Kidney glomerular epithelial cell (primary cell): Measurements from ENCODE around the gene BRINP1.
A peak's percentile ranks its signal among the peaks of the same experiment; 100 is the strongest.

Experiments
- DNase-seq: peaks from one replicate; lab custom pipeline; 2025; lab: John Stamatoyannopoulos, UW

Gene BRINP1, protein sequence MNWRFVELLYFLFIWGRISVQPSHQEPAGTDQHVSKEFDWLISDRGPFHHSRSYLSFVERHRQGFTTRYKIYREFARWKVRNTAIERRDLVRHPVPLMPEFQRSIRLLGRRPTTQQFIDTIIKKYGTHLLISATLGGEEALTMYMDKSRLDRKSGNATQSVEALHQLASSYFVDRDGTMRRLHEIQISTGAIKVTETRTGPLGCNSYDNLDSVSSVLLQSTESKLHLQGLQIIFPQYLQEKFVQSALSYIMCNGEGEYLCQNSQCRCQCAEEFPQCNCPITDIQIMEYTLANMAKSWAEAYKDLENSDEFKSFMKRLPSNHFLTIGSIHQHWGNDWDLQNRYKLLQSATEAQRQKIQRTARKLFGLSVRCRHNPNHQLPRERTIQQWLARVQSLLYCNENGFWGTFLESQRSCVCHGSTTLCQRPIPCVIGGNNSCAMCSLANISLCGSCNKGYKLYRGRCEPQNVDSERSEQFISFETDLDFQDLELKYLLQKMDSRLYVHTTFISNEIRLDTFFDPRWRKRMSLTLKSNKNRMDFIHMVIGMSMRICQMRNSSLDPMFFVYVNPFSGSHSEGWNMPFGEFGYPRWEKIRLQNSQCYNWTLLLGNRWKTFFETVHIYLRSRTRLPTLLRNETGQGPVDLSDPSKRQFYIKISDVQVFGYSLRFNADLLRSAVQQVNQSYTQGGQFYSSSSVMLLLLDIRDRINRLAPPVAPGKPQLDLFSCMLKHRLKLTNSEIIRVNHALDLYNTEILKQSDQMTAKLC

DNA sequence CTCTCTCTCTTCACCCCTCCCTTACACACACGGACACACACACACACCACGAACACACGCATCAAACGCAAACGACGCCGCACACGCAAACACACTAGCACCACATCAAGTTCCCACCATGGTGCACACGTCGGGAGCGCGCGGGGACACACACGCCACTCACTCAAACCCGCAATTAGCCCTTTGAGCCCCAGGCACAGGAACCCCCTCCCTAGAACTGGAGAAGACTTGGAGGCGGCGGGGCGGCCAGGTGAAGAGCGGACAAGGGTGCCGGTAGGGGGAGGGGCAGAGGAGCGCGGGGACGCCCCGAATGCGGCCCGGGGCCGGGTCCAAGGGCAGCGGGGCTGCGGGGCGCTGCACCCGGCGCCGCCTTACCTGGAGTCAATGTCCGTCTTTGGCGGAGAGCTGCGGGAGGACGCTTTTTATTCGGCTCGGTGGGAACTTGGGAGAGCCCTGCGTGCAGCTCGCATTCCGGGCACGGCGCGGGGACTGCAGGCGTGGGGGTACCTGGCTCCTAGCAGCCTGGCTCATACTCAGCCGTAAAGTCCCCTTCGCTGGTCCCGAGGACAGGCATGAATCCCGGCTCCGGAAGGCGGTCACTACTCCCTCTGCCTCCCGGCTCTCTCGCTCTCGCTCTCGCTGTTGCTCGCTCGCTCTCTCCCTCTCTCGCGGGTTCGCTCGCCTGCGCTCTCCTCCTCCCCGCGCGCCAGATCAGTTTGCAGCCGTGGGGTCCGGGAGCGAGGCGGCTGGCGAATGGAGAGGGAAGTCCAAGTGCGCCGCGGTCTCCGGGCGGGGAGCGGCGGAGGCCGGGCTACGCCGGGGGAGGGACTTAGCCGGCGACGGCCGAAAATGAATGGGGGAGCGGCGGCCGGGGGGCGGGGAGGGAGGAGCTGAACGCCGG, at the start of gene BRINP1:
TSS of gene BRINP1 (minus strand) at position 755 of the 901 bp plus-strand sequence. CDS start 56,080 bp downstream, outside the sequence.
- DNase-seq, result peak; percentile 56

DNA sequence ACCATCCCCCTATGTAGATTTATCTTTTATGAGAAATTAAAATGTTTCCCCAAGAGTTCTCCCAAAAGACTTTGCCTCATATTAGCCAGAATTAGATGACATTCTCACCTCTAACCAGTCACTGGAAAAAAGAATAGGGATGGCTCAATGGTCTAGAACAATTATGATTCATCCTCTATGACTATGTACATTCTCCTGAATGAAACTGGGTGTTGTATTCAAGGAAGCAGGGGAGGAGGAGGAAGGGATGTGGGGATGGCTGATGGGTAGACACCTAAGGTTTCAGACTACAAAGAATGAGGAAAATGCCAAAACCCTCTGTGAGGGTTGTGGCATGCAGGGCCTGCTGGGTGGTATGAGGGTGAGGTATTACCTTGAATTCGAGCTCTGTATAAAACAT, 49.5 kb upstream of the BRINP1 start:
- peak; percentile 14 for DNase-seq

DNA sequence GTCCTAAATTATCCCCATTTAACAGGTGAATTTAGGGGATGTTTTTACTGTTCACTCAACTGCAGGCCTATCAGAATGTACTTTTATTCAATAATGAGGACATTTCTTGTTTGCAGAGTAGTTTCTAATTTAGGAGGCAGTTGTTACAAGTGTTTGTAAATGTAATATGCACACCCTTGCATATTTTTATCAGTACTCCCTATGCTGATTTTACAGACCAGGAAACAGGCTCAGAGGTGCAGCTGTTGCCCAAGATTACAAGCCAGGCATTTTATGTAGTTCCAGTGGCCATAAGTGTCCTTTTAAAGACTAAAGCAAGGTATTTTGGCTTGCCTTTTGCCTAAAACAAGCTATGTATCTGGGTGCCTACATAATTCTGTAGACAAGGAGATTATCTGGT, 47.6 kb upstream of the BRINP1 start:
- no peak for DNase-seq

DNA sequence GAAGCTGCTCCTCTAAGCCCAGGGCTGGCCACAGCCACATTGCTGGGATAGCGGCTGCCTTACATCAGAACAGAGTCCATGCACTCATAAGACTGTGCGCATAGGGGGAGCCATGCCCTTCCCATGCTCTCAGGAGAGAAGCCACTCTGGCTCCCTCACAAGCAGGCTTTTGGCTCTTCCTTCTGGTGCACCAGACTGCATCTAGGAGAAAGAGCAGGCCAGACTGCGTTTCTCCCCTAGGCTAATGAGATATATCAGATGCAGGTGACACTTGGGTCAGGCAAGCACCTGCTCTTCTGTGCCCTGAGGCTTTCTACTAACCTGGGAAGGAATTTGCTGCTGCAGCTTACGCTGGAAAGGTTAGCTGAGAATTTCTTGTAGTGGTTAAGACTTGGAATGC, 43.2 kb upstream of the BRINP1 start:
- no peak for DNase-seq

DNA sequence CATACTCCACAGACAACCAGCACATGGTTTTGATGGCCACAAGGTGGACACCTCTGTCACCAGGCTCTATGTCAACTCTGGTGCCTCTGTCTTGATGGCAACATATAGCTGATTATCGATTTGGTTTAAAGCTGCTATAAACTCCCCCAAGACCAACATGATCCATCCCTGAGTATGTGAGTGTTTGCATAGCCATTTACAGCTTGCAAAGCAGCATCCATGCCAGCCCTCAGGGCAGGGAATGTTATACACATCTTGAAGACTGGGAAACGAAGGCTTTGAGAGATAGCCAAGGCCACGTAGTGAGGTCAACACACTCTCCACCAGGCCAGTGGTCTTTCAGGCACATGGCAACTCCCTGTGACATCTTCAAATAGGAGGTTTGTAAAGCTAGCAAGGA, 40.3 kb upstream of the BRINP1 start:
- no peak for DNase-seq

DNA sequence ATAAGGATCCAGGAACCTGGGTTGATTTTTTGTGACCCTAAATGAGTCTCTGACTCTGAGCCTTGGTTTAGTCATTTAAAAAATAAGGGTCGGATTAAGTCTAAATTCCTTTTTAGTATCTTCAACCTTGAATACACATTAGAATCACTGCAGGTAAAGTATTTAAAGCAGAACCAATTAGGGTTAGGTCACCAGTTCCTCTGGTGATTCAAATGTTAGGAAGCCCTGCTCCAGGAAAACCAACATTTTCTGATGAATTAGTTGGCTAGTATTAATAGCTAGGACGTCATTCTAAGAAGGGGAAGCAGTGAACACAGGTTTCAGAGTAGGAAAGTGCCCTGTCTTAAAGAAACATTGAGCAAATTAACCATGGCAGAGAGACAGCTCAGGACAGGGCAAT, 31.4 kb upstream of the BRINP1 start:
- DNase-seq, result no peak

DNA sequence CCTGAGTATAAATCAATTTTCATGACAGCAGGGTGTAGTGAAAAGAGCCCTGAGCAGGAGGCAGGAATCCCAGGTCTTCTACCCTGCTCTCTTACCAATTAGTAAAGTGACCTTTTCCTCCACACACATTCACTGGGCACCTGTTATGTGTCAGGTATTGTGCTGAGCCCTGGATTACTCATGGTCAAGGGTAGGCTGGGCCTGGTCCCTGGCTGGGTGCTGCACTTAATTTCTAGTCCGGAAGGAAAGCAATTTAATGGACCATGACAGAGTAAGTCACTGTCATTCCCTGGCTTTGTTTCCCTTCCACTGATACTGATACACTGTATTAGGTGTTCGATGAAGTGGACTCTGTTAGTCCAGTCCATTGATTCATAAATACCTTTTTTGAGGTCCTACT, 29.1 kb upstream of the BRINP1 start:
- no peak for DNase-seq

DNA sequence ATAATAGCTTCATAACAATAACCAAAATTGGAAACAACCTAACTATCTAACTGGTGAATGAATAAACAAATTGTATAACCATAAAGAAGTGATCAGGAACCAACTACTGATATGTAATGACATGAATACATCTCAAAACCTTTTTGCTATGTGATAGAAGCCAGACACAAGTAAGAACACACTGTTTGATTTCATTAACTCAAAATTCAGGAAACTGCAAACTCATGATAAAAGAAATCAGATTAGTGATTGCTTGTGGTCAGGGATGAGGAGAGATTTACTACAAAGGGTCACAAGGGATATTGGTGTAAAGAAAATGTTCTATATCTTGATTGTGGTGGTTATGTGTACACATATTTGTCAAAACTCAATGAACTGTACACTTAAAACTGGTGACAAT, 22.6 kb upstream of the BRINP1 start:
- no peak for DNase-seq

DNA sequence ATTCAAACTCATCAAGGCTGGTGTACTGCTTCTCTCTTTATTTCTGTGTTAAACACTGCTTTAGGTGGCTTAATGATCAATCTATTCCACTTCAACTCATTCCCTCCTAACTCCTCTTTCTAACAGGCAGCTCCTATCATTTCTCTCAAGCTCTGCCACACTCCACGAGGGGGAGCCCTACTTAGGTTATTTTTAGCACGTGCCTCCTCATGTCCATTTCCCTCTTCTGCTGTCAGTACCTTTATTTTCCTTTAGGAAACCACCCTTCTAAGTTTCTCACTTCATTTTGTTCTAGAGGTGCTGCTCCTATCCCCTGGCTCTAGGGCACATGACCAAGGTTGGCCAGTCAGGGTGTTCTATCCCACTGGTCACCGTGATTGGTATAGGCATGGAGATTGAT, 6.7 kb upstream of the BRINP1 start:
- DNase-seq, result peak; percentile 3

DNA sequence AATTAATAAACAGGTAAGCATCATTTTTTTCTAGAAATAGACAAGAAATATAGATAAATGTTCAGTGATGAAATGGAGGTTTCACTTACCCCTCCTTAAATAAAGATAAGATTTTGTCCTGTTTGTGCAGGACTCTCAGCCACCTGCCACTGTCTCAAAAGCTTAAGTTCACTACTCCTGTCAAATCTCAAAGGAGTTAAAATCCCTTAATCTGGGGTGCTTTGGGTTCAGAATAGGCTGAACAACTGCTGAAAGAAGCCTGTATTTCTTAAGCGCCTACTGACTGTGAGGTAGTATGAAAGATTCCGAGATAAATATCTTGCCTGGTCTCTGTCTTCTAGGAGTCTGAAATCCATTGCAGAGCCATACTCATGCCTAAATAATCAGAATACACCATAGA, 3.7 kb upstream of the BRINP1 start:
- DNase-seq, result no peak

DNA sequence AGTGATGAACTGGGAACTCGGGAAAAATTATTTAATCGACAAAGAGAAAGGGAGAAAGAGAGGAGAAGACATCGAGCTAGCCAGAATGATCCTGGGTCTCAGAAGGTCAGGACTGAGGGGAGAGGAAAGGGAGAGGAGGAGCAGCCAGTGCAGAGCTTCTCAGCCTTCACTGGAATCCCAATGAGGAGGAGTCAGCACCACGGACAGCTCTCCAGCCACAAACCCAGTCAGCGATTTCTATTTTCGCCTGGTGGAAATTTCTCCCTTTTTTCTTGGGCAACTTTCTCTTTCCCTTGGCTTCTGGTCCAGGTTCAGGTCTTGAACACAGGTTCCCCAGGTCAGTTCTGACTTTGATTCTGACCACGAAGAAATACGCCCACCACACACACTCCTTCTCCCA, 1.6 kb upstream of the BRINP1 start:
- DNase-seq, result peak; percentile 58

DNA sequence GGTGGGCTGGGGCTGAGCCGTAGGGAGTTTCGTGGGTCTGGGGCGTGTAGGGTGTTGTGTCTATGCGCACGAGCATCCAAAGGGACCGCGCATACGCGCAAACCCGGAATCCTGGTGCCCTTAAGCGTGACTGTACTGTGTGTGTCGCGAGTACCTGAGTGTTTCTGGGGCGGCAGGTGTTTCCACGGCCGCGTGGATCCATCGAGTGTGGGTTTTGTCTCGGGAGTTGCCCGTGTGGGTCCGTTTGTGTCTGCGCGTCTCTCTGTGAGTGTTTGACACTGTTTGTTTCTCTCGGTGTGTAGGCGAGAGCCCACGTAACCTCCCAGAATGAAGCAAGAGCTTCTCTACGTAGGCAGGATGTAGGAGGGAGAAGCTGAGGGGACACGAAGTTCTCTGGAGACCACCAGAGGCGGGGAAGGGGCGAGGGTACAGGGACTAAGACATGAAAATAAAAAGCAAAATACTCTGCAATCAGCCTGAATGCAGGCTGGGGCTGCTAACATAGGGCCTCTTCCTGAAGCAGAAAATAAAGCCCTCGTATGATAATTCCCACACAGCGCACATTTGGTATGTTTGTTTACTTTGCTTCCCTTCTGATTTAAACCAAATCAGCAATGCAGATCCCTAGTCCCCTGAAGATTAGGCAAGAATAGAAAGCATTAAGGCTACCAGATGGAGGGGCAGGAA, 588 bp upstream of the BRINP1 start:
- no peak for DNase-seq

DNA sequence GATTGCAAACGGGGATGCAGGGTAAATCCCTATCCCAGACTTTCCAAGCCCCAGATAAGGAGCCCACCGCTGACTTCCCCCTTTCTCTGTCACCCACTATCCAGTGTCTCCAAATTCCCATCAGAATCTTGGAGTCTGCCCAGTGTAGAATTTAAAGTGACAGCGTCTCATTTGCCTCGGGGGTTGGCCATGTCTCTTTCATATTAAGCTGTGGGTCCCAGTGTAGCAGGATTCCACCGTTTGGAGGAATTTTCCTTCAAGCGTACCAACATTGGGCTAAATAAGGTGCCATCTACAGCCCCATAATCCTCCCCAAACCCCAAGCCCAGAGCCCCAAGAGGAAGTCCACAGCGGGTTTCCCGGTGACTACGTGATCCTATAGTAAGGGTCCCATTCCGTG, 1.1 kb downstream of the BRINP1 start:
- DNase-seq, result no peak

DNA sequence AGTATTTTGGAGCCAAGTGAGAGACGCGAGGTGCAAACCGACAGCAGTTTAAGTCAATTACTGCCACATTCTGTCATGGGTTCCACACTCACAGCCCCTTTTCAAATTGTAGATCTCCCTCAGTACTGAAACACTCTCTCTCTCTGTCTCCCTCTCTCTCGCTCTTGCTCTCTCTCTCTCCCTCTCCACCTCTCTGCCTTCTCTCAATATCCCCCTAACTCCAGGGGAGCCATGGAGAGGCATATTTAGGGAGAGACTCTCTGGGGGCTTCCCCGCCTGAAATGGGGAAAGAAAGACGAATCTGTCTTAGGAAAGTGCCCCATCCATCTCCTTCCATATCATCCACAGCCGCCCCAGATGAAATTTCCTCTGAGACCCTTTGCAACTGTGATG, 1.6 kb downstream of the BRINP1 start:
- no peak for DNase-seq

DNA sequence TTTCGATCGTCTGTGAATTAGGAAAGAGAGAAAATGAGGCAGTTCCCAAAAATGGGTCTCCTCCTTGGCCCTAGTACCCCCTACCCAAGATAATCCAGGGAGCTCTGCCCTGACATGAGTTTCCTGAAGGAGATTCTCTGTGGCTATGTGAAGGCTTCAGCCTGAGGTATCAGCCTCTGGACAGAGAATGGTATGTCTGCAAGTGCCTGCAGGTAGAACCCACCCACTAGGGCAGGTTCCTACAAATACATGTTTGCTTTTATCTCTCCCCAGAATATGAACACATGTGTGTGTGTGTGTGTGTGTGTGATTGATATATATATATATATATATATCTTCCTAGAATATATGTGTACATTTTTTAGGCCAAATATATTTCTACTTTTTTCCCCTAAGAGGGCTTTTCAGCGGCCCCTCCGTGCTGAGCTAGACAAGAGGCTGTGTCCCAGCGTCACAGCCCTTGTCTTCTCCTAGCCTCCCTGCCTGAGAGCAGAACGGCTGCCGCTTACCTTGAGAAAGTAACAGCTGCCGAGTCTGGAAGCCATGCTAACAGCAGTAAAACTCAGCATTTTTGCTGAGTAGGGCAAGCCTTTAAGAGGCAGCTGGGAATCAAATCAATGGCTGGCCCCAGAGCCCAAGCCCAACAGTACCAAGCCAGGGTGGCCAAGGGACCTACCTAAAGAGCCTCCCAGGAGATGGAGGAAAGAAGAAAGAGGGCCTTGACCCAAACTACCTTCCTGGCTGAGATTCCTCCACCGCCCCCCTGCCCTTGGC, 2.1 kb downstream of the BRINP1 start:
- DNase-seq, result no peak

DNA sequence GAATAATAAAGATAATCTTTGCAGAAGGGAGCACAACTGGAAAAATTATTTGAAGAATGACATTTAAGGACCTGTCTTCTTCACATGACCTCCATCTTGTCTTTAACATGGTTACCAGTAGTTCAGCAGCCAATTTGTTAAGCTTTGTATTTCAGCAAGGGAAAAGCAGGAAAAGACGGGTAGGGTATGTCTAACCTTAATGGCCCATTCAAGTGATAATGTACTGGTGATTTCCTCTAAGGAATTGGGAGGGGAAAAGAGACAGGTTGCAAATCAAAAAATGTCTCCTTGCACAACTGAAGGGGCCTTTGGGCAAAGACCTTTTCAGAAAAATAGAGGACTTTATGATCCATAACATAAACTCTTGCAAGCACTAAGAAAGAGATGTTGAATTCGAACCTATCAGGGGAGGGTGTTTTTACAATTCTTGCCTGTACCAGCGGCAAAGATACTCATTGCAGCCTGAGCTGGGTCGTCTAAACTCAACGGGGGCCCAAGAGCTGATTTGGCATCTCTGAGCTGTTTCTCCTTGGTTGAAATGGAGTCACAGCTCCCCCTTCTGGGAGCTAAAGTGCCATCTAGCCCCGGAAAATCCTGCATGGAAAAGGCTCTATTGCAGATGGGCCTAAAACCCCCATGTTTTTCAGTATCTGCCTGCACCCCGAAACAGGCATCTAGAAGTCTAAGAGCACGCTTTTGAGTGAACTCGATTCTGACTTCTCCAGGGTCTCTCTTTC, 3.8 kb downstream of the BRINP1 start:
- peak; percentile 14 for DNase-seq

DNA sequence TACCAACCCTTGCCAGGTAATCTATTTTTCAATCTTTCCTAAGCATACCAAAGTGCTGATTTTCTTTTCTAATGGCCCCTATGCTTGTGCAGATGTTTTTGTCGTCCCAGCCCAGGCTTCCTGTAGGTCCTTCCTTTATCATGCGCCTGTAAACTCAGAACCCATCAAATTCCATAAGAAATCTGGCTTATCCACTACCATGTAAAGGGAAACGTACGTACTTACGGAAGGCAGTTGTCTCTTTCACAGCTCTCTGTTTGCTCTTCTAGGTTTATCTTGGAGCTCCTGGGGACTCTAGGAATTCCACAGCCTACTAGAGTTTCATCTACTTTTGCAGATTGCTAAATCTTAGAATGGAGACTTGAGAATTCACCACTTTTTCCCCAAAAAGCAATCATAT, 9.0 kb downstream of the BRINP1 start:
- no peak for DNase-seq

DNA sequence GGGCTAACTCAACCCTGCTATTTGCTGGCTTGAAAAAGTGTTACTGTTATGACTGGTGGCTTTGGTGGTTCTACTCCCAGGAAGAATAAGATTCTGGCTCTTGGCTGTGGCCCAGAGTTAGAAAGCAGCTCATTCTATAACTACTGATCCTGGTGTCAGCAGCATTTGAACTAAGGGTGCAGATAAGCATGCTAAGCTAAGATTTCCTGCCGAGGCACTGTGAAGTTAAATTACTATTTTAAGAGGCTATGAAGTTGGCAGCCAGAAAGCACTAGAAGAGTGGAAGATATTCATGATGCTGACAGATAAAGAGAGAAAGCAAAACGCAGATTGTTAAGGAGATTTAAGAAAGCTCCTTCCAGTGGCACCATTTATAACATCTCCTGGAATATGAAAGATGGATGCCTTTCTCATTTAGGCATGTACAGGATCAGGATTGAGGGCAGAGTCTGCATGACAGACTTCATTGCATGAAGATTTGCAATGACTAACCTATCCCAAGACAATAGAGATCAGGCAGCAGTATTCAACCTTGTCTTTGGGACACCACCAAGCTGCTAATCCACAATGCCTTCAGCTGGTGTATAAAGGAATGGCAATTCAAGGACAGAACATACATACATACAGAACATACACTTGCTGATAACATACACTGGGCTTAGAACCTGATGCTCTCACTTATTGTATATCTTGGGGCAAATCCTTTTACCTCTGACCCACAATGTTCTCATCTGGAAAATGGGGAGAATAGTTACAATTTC, 11.7 kb downstream of the BRINP1 start:
- no peak for DNase-seq

DNA sequence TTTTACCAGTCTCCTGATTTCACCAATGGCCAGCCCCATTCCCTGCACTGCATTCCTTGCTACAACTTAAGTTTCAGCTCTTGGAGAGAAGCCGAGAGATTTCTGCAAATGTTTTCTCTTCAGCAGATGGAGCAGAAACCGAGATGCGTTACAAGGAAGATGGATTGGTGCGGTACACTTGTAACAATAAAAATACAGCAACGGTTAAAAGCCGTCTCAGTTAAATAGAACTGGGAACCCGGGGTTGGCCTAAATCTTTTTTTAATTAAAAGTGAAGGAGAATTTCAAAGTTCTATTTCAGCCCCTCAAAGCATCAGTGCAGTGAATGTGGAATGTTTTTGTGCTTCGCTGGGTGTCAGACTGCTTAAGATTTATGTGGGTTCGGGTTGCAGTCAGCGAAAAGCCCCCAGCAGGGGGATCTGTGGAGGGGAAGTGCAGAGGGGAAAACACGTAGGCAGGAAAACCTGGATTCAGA, 19.8 kb downstream of the BRINP1 start:
- no peak for DNase-seq
